Measurements from ENCODE around the gene SFTPA1.

GRCh38 chr10:79605308-79605707 lies 5.4 kb upstream of the SFTPA1 start:
- TF ChIP-seq EZH2 (IDR thresholded peaks at IDR 0.05; ENCODE audit: borderline replicate concordance, low read depth, low read length, poor library complexity, severe bottlenecking), result no peak
- TF ChIP-seq, protein P1, sequence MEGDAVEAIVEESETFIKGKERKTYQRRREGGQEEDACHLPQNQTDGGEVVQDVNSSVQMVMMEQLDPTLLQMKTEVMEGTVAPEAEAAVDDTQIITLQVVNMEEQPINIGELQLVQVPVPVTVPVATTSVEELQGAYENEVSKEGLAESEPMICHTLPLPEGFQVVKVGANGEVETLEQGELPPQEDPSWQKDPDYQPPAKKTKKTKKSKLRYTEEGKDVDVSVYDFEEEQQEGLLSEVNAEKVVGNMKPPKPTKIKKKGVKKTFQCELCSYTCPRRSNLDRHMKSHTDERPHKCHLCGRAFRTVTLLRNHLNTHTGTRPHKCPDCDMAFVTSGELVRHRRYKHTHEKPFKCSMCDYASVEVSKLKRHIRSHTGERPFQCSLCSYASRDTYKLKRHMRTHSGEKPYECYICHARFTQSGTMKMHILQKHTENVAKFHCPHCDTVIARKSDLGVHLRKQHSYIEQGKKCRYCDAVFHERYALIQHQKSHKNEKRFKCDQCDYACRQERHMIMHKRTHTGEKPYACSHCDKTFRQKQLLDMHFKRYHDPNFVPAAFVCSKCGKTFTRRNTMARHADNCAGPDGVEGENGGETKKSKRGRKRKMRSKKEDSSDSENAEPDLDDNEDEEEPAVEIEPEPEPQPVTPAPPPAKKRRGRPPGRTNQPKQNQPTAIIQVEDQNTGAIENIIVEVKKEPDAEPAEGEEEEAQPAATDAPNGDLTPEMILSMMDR (conservative IDR thresholded peaks at IDR 0.05; ENCODE audit: low read depth, low read length), result no peak
